HG02642 (cell line): ENCODE results near the gene VAX1.

Experiments
- ATAC-seq: cut with Tn5 transposase; IDR thresholded peaks from one replicate; pipeline ENCODE4 v1.9.1; 2021; ENCODE audit warnings: mild to moderate bottlenecking; ENCODE audit not compliant: unreplicated experiment, poor library complexity

Gene VAX1

DNA sequence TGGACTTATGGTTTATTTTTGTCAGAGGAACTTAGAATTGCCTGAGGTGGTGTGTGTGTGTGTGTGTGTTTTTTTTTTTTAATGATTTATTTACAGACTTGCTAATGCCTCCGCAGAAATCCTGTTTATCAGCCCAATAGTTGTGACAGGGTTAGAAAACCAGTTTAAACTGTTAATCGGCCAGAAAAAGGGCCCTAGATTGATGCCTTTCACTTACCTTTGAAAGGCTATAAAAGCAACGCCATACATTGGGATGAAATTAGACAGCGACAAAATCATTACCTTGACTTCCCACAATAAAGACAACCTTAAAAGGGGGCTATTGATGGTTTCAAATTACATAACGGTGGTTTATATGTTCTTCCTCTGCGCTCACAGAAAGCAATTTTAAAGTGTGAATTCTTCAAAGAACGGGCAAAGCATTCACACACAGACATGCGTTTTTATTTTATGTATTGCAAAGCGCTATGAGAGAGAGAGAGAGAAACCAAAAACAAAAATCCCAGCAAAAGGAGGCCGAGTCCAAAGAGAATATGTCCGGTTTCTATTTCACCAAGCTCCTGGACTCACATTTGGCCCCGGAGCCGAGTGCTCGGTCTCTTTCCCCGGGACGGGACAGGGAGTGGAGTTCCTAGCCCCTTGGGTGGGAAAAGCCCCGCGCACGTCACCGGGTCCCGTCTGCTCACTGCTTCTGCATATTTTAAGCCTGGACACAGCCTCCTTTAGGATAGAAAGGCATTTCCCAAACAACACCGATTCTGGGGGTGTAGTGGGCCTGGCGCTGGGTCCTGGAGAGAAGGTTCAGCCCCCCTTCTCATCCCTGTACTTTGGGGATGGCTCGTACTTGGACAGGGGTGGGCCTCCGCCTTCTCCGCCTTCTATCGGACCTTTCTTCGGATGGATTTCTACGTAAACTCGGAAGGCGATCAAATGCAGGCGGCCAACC lies 26.8 kb upstream of the VAX1 start:
- no peak for ATAC-seq

DNA sequence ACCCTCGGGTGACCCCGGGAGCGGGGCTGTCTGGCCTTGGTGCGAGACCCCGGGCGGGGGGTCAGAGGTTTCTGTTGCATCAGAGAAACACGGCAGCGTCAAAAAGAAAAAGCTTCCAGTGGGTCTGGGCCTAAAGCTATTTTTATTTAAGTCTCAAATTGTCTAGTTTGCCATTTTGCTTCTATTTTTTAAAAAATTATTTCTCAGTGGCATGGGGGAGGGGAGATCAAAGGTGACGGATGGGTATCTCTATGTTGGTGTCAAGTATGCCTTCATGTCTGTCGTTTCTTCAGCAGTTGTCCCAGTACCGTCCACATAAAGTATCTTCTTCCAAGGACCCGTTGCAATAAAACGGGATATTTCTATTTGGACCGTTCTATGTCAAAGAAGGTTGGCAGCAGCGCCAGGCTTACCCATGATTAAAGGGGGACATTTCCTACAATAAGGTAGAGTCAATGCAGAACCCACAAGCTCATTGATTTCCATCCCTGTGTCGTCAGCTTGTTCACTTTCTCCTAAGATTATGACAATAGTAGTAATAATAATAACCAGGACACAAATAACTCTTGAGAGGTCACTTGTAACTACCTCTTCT lies 26.0 kb upstream of the VAX1 start:
- ATAC-seq = no peak

GRCh38 chr10:117163061-117163953 lies 25.2 kb upstream of the VAX1 start:
- ATAC-seq = no peak

DNA sequence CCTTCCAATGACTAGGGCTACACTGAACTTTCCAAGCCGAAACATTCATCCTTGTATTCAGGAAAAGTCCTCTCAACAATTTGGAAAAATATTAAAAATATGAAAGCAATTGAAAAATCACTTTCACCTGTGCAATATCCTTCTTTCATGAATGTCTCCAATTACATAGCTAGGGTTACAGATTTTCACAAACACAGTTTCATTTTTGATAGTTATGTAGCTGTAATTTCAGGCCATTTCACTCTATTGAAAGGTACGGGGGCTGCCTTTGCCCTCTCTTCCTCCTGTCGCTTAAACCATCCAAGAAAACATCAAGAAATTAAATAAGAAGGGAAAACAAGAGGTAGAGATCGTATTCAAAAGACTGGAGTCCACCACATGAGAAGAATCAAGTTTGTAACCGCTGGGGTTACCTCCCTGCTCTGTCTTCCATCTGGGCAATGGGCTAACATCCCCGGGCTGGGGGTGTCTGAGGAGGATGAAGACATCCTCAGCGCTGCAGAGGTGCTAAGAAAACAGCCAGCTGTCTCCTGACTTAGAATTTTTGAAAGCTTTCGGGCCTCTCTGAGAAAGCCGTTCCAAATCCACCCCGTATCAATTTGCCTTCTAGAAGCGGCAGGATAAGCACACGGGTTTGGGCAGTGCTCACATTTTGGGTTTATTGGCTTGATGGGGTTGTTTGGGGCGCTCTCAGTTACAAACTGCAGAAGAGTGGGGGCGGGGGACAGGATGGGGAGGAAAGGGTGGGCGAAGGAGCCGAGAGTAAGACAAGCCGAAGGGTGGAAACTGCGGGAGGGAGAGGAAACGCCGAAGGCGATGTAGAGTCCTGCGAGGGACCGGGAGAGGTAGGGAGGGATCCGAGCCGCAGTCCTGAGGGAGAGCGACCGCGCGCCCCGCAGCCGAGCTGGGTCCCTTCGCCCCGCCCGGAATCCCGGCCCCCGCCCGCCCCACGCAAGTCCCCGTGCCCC lies 24.3 kb upstream of the VAX1 start:
- ATAC-seq = no peak

GRCh38 chr10:117161386-117162033 lies 23.4 kb upstream of the VAX1 start:
- no peak for ATAC-seq

- ATAC-seq = no peak
Measured at GRCh38 chr10:117160567-117160966, 22.5 kb upstream of the VAX1 start.

- no peak for ATAC-seq
Measured at GRCh38 chr10:117159390-117159789, 21.3 kb upstream of the VAX1 start.

GRCh38 chr10:117158297-117158696 lies 20.2 kb upstream of the VAX1 start:
- ATAC-seq = no peak

- no peak for ATAC-seq
Measured at GRCh38 chr10:117152668-117153067, 14.6 kb upstream of the VAX1 start.

GRCh38 chr10:117148284-117148683 lies 10.2 kb upstream of the VAX1 start:
- ATAC-seq = no peak

GRCh38 chr10:117145019-117145418 lies 6.9 kb upstream of the VAX1 start:
- ATAC-seq = no peak

DNA sequence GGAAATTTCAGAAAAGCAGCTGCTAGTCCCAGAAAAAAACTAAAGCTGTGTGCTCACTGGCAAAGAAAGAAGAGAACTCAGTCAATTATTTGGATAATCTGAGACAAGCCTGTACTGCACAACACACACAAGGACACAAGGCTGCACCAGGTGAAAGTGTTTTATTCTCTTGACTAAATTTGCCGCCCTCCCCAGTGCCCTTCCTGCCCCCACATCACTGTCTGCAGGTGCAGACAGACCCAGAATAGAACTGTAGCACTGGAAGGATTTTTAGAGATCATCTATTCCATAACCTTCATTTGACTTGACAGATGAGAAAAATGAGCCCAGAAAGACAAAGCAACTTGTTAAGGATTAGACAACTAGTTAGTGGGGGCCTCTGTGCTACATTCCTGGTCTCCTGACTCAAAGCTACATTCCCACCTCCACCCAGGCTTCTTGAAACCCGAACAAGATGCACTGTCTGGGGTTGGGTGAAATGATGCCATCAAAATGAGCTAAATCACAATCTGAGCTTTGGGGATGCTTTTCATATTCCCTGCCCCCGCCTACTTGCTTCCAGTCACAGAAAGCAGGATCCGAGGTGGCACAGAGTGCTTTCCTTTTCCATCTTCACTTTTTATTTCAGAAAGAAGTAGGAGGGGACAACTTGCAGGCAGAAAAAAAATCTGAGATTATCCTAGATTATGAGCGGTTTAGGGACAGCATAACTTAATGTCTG lies 5.2 kb upstream of the VAX1 start:
- no peak for ATAC-seq

- ATAC-seq = no peak
Measured at GRCh38 chr10:117140525-117140902, 2.4 kb upstream of the VAX1 start.

- ATAC-seq = no peak
Measured at GRCh38 chr10:117139581-117140524, 1.8 kb upstream of the VAX1 start.

GRCh38 chr10:117138838-117139580 lies 939 bp upstream of the VAX1 start:
- no peak for ATAC-seq

DNA sequence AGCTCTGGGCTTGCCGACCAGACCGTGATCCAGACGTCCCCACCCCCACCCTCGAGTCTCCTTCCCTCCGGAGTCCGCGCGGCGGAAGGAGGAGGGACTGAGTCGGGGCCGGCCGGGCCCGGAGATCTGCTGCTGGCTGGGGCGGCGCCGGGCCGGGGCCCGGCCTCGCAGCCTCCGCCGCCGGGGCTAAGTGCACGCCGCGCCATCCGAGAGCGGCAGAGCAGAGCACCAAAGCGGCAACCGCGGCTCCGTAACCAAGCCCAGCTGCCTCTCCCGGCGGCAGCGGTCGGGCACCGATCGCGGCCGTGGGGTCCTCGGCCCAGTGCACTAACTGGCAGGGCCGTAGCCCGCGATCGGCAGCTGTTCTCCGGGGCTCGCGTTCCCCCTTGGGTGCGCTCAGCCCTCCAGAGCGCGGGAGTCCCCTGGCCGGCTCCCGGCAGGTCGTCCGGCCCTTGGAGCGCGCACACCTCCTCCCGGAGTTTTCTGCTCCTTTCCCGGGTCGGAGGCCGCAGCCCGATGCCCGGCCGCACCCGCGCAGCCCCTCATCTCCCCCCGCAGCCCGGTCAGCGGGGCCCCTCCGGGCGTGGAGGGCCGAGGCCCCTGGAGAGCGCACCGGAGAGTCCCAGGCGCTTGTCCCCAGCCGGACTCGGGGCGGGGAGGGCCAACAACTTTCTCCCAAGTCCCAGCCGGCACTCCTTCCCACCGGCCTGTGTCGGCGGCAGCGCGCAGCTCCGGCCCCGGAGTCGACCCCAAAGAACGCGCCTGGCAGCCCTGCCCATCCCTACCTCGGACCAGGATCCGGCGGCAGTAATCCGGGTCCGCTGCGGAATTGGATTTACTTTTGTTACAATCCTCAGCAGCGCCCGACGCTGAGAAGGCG lies 799 bp downstream of the VAX1 start:
- ATAC-seq = no peak
